Mesendoderm (in vitro differentiated cells): ENCODE data around the gene LCMT1.

Experiments
- DNase-seq: peaks from one replicate; pipeline ENCODE4 v3.0.0; 2013
- H2AK5ac ChIP-seq: 2 replicates; pipeline ENCODE4 v1.6.1; 2013; ENCODE audit warnings: low read length, inconsistent platforms
- H2BK120ac ChIP-seq: 2 replicates; pipeline ENCODE4 v1.6.1; 2013; ENCODE audit warnings: low read depth, mild to moderate bottlenecking, low read length, moderate library complexity, mixed read lengths
- H2BK15ac ChIP-seq: replicated peaks from 2 replicates; pipeline ENCODE4 v1.6.1; 2013; ENCODE audit warnings: low read depth, mild to moderate bottlenecking, moderate library complexity
- H2BK5ac ChIP-seq: 2 replicates; pipeline ENCODE4 v1.6.1; 2013; ENCODE audit warnings: low read length, inconsistent platforms
- H3K18ac ChIP-seq: 2 replicates; pipeline ENCODE4 v1.6.1; 2013; ENCODE audit warnings: mild to moderate bottlenecking, low read length, mixed read lengths
- H3K23ac ChIP-seq: one replicate; pipeline ENCODE4 v1.6.1; 2013; ENCODE audit warnings: low read length
- H3K27ac ChIP-seq: 2 replicates; pipeline ENCODE4 v1.5.1; 2013; ENCODE audit warnings: low read depth, mild to moderate bottlenecking, inconsistent platforms, low read length, moderate library complexity
- H3K27me3 ChIP-seq: 2 replicates; pipeline ENCODE4 v1.6.1; 2013; ENCODE audit warnings: low read length, control low read depth, mild to moderate bottlenecking, inconsistent platforms; ENCODE audit not compliant: insufficient read depth, poor library complexity
- H3K36me3 ChIP-seq: 2 replicates; pipeline ENCODE4 v1.6.1; 2013; ENCODE audit warnings: low read length, inconsistent platforms; ENCODE audit not compliant: control insufficient read depth, insufficient read depth
- H3K4ac ChIP-seq: one replicate; pipeline ENCODE4 v1.6.1; 2013; ENCODE audit warnings: low read depth, mild to moderate bottlenecking, low read length, moderate library complexity
- H3K4me1 ChIP-seq: 2 replicates; pipeline ENCODE4 v1.6.1; 2013; ENCODE audit warnings: low read depth, low read length, inconsistent platforms; ENCODE audit not compliant: control insufficient read depth
- H3K4me2 ChIP-seq: 2 replicates; pipeline ENCODE4 v1.6.1; 2013; ENCODE audit warnings: low read length
- H3K4me3 ChIP-seq: 2 replicates; pipeline ENCODE4 v1.5.1; 2013; ENCODE audit warnings: mild to moderate bottlenecking, low read length
- H3K56ac ChIP-seq: one replicate; pipeline ENCODE4 v1.6.1; 2013; ENCODE audit warnings: low read length
- H3K79me1 ChIP-seq: 2 replicates; pipeline ENCODE4 v1.6.1; 2013; ENCODE audit warnings: low read length, inconsistent platforms
- H3K79me2 ChIP-seq: 2 replicates; pipeline ENCODE4 v1.6.1; 2013; ENCODE audit warnings: mild to moderate bottlenecking, low read length; ENCODE audit not compliant: control insufficient read depth, insufficient read depth
- H3K9ac ChIP-seq: 2 replicates; pipeline ENCODE4 v1.6.1; 2013; ENCODE audit warnings: low read length, inconsistent platforms
- H4K5ac ChIP-seq: one replicate; pipeline ENCODE4 v1.6.1; 2013; ENCODE audit warnings: low read length
- H4K8ac ChIP-seq: one replicate; pipeline ENCODE4 v1.6.1; 2013; ENCODE audit warnings: low read depth, mild to moderate bottlenecking, control low read depth, low read length, moderate library complexity
- WGBS: extraction: QIAGEN DNeasy Blood & Tissue Kit; methylation state at CpG from one replicate; pipeline ENCODE4 v1.1.7; 2013; ENCODE audit warnings: low lambda C conversion rate, missing lambda C conversion rate; ENCODE audit not compliant: insufficient coverage; ENCODE audit errors: extremely low coverage; 5-methylcytosine and 5-hydroxymethylcytosine counted together

Gene LCMT1

GRCh38 chr16:25189305-25189704, 77.8 kb downstream of the LCMT1 start:
- no peak overlapping the region for H4K5ac ChIP-seq
- no peak for DNase-seq
- no peaks in the 10 kb centered on the region for H3K79me1 ChIP-seq
- no peak overlapping the region for H3K23ac ChIP-seq
- no peak overlapping the region for H3K56ac ChIP-seq
- H2AK5ac ChIP-seq = no peak overlapping the region
- H3K9ac ChIP-seq = no peak overlapping the region
- WGBS = no CpG with 5 or more reads among the region's 6 CpGs
- H3K4me3 ChIP-seq = no peak overlapping the region
- no peak overlapping the region for H3K4me2 ChIP-seq
- H2BK15ac ChIP-seq = no peak overlapping the region
- H3K79me2 ChIP-seq = no peaks in the 10 kb centered on the region
- no peak overlapping the region for H3K18ac ChIP-seq
- H3K27me3 ChIP-seq = no peaks in the 10 kb centered on the region
- H3K27ac ChIP-seq = no peak overlapping the region
- no peak overlapping the region for H4K8ac ChIP-seq
- no peak overlapping the region for H2BK5ac ChIP-seq
- no peaks in the 10 kb centered on the region for H3K4me1 ChIP-seq
- H2BK120ac ChIP-seq = no peak overlapping the region
- H3K4ac ChIP-seq = no peak overlapping the region
- H3K36me3 ChIP-seq = no peaks in the 10 kb centered on the region

- Histone ChIP-seq H2BK120ac (no peak overlapping the region), H3K18ac (no peak overlapping the region)
- DNase-seq = peak; percentile 15
Measured at GRCh38 chr16:25192096-25192495, 80.6 kb downstream of the LCMT1 start.

GRCh38 chr16:25194273-25194878, 82.8 kb downstream of the LCMT1 start:
- Histone ChIP-seq H2BK5ac (no peak overlapping the region), H3K79me2 (no peaks in the 10 kb centered on the region), H2BK120ac (no peak overlapping the region), H3K4ac (no peak overlapping the region), H3K23ac (no peak overlapping the region), H3K27me3 (no peaks in the 10 kb centered on the region), H3K4me2 (no peak overlapping the region), H3K4me3 (no peak overlapping the region), H3K36me3 (no peaks in the 10 kb centered on the region), H3K56ac (no peak overlapping the region), H3K79me1 (no peaks in the 10 kb centered on the region), H3K9ac (no peak overlapping the region), H4K8ac (no peak overlapping the region), H2AK5ac (no peak overlapping the region), H2BK15ac (no peak overlapping the region), H3K4me1 (no peaks in the 10 kb centered on the region), H4K5ac (no peak overlapping the region), H3K27ac (no peak overlapping the region), H3K18ac (no peak overlapping the region)
- WGBS = no CpG with 5 or more reads among the region's 7 CpGs
- no peak for DNase-seq

More at GRCh38 chr16:25192096-25192495, 80.6 kb downstream of the LCMT1 start:
- Histone ChIP-seq H3K36me3 (no peaks in the 10 kb centered on the region), H3K27ac (no peak overlapping the region), H2BK15ac (no peak overlapping the region), H3K56ac (no peak overlapping the region), H3K4ac (no peak overlapping the region), H3K23ac (no peak overlapping the region), H4K8ac (no peak overlapping the region), H2AK5ac (no peak overlapping the region), H2BK5ac (no peak overlapping the region), H3K79me1 (no peaks in the 10 kb centered on the region), H3K9ac (no peak overlapping the region), H3K4me2 (no peak overlapping the region), H4K5ac (no peak overlapping the region), H3K4me1 (no peaks in the 10 kb centered on the region), H3K4me3 (no peak overlapping the region), H3K79me2 (no peaks in the 10 kb centered on the region), H3K27me3 (no peaks in the 10 kb centered on the region)
- no CpG with 5 or more reads among the region's 6 CpGs for WGBS

GRCh38 chr16:25198021-25198420, 86.5 kb downstream of the LCMT1 start:
- no peak overlapping the region for H4K8ac ChIP-seq
- H3K4ac ChIP-seq = no peak overlapping the region
- no peak overlapping the region for H2BK5ac ChIP-seq
- no peak overlapping the region for H3K4me3 ChIP-seq
- H3K9ac ChIP-seq = no peak overlapping the region
- DNase-seq = no peak
- no peak overlapping the region for H4K5ac ChIP-seq
- H3K23ac ChIP-seq = no peak overlapping the region
- H3K36me3 ChIP-seq = no peaks in the 10 kb centered on the region
- no peak overlapping the region for H2AK5ac ChIP-seq
- no peaks in the 10 kb centered on the region for H3K79me1 ChIP-seq
- H3K4me2 ChIP-seq = no peak overlapping the region
- H2BK15ac ChIP-seq = no peak overlapping the region
- H3K27ac ChIP-seq = no peak overlapping the region
- no peak overlapping the region for H3K18ac ChIP-seq
- no peaks in the 10 kb centered on the region for H3K4me1 ChIP-seq
- no peak overlapping the region for H2BK120ac ChIP-seq
- no peak overlapping the region for H3K56ac ChIP-seq
- no peaks in the 10 kb centered on the region for H3K79me2 ChIP-seq
- H3K27me3 ChIP-seq = no peaks in the 10 kb centered on the region
- WGBS = no CpG with 5 or more reads among the region's 4 CpGs

- WGBS = no CpG with 5 or more reads among the region's 7 CpGs
- H4K5ac ChIP-seq = no peak overlapping the region
- H3K4me1 ChIP-seq = no peaks in the 10 kb centered on the region
- no peak overlapping the region for H3K27ac ChIP-seq
- H2AK5ac ChIP-seq = no peak overlapping the region
- no peak overlapping the region for H3K4ac ChIP-seq
- no peak overlapping the region for H3K56ac ChIP-seq
- H3K79me1 ChIP-seq = no peaks in the 10 kb centered on the region
- no peak overlapping the region for H4K8ac ChIP-seq
- DNase-seq = no peak
- no peak overlapping the region for H2BK120ac ChIP-seq
- H3K23ac ChIP-seq = no peak overlapping the region
- no peak overlapping the region for H3K9ac ChIP-seq
- no peak overlapping the region for H3K4me2 ChIP-seq
- no peaks in the 10 kb centered on the region for H3K36me3 ChIP-seq
- no peaks in the 10 kb centered on the region for H3K27me3 ChIP-seq
- no peak overlapping the region for H2BK5ac ChIP-seq
- H3K79me2 ChIP-seq = no peaks in the 10 kb centered on the region
- H3K18ac ChIP-seq = no peak overlapping the region
- no peak overlapping the region for H3K4me3 ChIP-seq
- no peak overlapping the region for H2BK15ac ChIP-seq
Measured at GRCh38 chr16:25199457-25199856, 87.9 kb downstream of the LCMT1 start.

- Histone ChIP-seq H3K9ac (no peak overlapping the region), H3K79me2 (no peaks in the 10 kb centered on the region), H3K79me1 (no peaks in the 10 kb centered on the region), H3K27ac (no peak overlapping the region), H3K4me3 (no peak overlapping the region), H2BK120ac (no peak overlapping the region), H3K27me3 (no peaks in the 10 kb centered on the region), H3K4ac (no peak overlapping the region), H2BK5ac (no peak overlapping the region), H3K18ac (no peak overlapping the region), H4K8ac (no peak overlapping the region), H3K4me2 (no peak overlapping the region), H2BK15ac (no peak overlapping the region), H3K23ac (no peak overlapping the region), H3K36me3 (no peaks in the 10 kb centered on the region), H2AK5ac (no peak overlapping the region), H3K4me1 (no peaks in the 10 kb centered on the region), H3K56ac (no peak overlapping the region), H4K5ac (no peak overlapping the region)
- no peak for DNase-seq
- no CpG with 5 or more reads among the region's 4 CpGs for WGBS
Measured at GRCh38 chr16:25210758-25211157, 99.2 kb downstream of the LCMT1 start.
